ENCODE measurements around the gene CAMSAP2.

The CAMSAP2 gene

DNA sequence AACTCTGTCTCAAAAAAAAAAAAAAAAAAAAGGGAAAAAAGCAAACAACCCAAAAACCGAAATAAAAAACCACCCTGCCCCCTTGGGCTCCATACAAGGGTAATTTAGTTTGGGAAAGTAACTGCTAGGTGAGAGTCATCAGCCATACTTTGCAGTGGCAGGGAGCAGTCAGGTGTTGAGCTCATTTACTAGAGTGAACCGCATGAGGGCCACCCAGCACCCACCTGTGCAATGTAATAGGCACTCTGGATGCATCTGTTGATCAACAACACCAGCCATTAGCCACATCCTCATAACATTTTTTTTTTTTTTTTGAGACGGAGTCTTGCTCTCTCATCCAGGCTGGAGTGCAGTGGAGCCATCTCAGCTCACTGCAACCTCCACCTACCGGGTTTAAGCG is 165.1 kb downstream of the CAMSAP2 start:
- Histone ChIP-seq H2AFZ (ENCODE audit: low read length) (no peak overlapping the region), H3K27ac (ENCODE audit: low read length) (no peak overlapping the region), H3F3A (ENCODE audit: insufficient read depth, low read length) (no peaks in the 10 kb centered on the region), H3K9me3 (replicated peaks; ENCODE audit: insufficient read depth, low read length) (no peaks in the 10 kb centered on the region), H4K20me1 (ENCODE audit: insufficient read depth, low read length) (no peaks in the 10 kb centered on the region), H3K9ac (ENCODE audit: low read length) (no peak overlapping the region), H3K4me2 (ENCODE audit: low read depth, low read length) (no peak overlapping the region), H3K4me1 (ENCODE audit: low read length) (no peaks in the 10 kb centered on the region), H3K36me3 (replicated peaks; ENCODE audit: insufficient read depth, low read length) (0 out of 2 replicates have a peak, but pooled peaks cover 18% of the 10 kb centered on the region), H3K27me3 (replicated peaks; ENCODE audit: insufficient read depth, low read length) (no peaks in the 10 kb centered on the region), H3K9me2 (replicated peaks; ENCODE audit: insufficient read depth, low read length) (no peaks in the 10 kb centered on the region), H3K79me2 (ENCODE audit: low read length) (0 out of 2 replicates have a peak, but pooled peaks cover 3% of the 10 kb centered on the region), H3K4me3 (ENCODE audit: low read length) (no peak overlapping the region)
- TF ChIP-seq EZH2phosphoT487 (IDR thresholded peaks at IDR 0.05; ENCODE audit: low read length) (no peak), EZH2 (optimal IDR thresholded peaks at IDR 0.05; ENCODE audit: low read depth, low read length) (no peak)
- TF ChIP-seq, protein P1, sequence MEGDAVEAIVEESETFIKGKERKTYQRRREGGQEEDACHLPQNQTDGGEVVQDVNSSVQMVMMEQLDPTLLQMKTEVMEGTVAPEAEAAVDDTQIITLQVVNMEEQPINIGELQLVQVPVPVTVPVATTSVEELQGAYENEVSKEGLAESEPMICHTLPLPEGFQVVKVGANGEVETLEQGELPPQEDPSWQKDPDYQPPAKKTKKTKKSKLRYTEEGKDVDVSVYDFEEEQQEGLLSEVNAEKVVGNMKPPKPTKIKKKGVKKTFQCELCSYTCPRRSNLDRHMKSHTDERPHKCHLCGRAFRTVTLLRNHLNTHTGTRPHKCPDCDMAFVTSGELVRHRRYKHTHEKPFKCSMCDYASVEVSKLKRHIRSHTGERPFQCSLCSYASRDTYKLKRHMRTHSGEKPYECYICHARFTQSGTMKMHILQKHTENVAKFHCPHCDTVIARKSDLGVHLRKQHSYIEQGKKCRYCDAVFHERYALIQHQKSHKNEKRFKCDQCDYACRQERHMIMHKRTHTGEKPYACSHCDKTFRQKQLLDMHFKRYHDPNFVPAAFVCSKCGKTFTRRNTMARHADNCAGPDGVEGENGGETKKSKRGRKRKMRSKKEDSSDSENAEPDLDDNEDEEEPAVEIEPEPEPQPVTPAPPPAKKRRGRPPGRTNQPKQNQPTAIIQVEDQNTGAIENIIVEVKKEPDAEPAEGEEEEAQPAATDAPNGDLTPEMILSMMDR (IDR thresholded peaks at IDR 0.05; ENCODE audit: low read length) = no peak
- no peak for DNase-seq

DNA sequence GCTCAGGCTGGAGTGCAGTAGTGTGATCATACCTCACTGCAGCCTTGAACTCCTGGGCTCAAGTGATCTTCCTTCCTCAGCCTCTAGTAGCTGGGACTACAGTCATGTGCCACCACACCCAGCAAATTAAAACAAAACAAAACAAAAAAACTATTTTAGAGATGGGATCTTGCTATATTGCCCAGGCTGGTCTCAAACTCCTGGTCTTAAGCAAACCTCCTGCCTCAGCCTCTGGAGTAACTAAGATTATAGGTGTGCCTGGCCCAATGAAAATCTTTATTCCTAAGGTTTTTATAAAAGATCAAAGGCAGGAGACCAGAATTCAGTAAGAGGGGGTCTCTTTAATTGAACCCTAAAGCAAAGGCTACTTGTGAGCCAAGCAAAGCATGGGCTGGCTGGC is 166.1 kb downstream of the CAMSAP2 start:
- Histone ChIP-seq H3K9ac (ENCODE audit: low read length) (no peak overlapping the region), H3K4me3 (ENCODE audit: low read length) (no peak overlapping the region), H3K4me1 (ENCODE audit: low read length) (no peaks in the 10 kb centered on the region), H3K9me2 (replicated peaks; ENCODE audit: insufficient read depth, low read length) (no peaks in the 10 kb centered on the region), H3K4me2 (ENCODE audit: low read depth, low read length) (no peak overlapping the region), H3K27ac (ENCODE audit: low read length) (no peak overlapping the region), H3K27me3 (replicated peaks; ENCODE audit: insufficient read depth, low read length) (no peaks in the 10 kb centered on the region), H3K9me3 (replicated peaks; ENCODE audit: insufficient read depth, low read length) (no peaks in the 10 kb centered on the region), H3K79me2 (ENCODE audit: low read length) (0 out of 2 replicates have a peak, but pooled peaks cover 3% of the 10 kb centered on the region), H4K20me1 (ENCODE audit: insufficient read depth, low read length) (no peaks in the 10 kb centered on the region), H3K36me3 (replicated peaks; ENCODE audit: insufficient read depth, low read length) (peaks cover 15% of the 10 kb centered on the region; the same call in 1 of the 2 replicates), H3F3A (ENCODE audit: insufficient read depth, low read length) (no peaks in the 10 kb centered on the region), H2AFZ (ENCODE audit: low read length) (no peak overlapping the region)
- DNase-seq = no peak
- TF ChIP-seq, protein P1 (IDR thresholded peaks at IDR 0.05; ENCODE audit: low read length) = no peak
- TF ChIP-seq EZH2phosphoT487 (IDR thresholded peaks at IDR 0.05; ENCODE audit: low read length) = no peak
- TF ChIP-seq EZH2 (optimal IDR thresholded peaks at IDR 0.05; ENCODE audit: low read depth, low read length) = no peak

DNA sequence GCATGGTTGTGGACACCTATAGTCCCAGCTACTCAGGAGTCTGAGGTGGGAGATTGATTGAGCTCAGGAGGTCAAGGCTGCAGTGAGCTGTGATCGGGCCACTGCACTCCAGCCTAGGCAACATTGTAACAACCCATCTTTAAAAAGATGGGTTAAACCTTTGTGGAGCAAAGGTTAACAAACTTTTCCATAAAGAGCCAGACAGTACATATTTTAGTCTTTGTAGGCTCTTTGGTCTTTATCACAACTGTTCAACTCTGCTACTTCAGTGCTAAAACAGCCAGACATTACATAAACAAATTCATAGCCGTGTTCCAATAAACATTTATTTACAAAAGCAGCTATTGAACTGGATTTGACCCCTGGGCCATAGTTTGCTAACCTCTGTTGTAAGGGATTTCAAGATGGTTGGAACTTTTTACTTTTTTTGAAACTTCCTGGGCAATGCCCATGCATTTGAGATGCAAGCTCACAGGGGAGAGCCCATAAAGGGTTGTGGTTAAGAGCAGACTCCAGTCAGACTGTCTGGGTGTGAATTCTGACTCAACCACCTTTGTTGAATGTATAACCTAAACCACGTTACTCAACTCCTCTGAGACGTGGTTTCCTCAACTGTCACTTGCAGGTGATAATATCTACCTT is 166.8 kb downstream of the CAMSAP2 start:
- TF ChIP-seq EZH2phosphoT487 (IDR thresholded peaks at IDR 0.05; ENCODE audit: low read length) (no peak), EZH2 (optimal IDR thresholded peaks at IDR 0.05; ENCODE audit: low read depth, low read length) (no peak)
- TF ChIP-seq, protein P1 (IDR thresholded peaks at IDR 0.05; ENCODE audit: low read length) = no peak
- Histone ChIP-seq H3K9me2 (replicated peaks; ENCODE audit: insufficient read depth, low read length) (no peaks in the 10 kb centered on the region), H3K4me2 (ENCODE audit: low read depth, low read length) (no peak overlapping the region), H4K20me1 (ENCODE audit: insufficient read depth, low read length) (no peaks in the 10 kb centered on the region), H3K9ac (ENCODE audit: low read length) (no peak overlapping the region), H3K9me3 (replicated peaks; ENCODE audit: insufficient read depth, low read length) (no peaks in the 10 kb centered on the region), H3K79me2 (ENCODE audit: low read length) (0 out of 2 replicates have a peak, but pooled peaks cover 3% of the 10 kb centered on the region), H3K27ac (ENCODE audit: low read length) (no peak overlapping the region), H3K4me3 (ENCODE audit: low read length) (no peak overlapping the region), H3F3A (ENCODE audit: insufficient read depth, low read length) (no peaks in the 10 kb centered on the region), H3K36me3 (replicated peaks; ENCODE audit: insufficient read depth, low read length) (peaks cover 11% of the 10 kb centered on the region; the same call in 1 of the 2 replicates), H3K27me3 (replicated peaks; ENCODE audit: insufficient read depth, low read length) (no peaks in the 10 kb centered on the region), H2AFZ (ENCODE audit: low read length) (no peak overlapping the region), H3K4me1 (ENCODE audit: low read length) (no peaks in the 10 kb centered on the region)
- peak; percentile 20 for DNase-seq
